Measurements from ENCODE around the gene SOX8.

SOX8 gene

GRCh38 chr16:977081-977701 is 4.4 kb upstream of the SOX8 start:
- no peak overlapping the region for H3K4me3 ChIP-seq (ENCODE audit: low read length in 2 of 2)
- no peak overlapping the region for H3K9ac ChIP-seq (ENCODE audit: low read depth in 1 of 2, low read length in 2 of 2)
- H3K4me1 ChIP-seq (ENCODE audit: control insufficient read depth in 2 of 2, insufficient read depth in 2 of 2, low read length in 2 of 2) = no peaks in the 10 kb centered on the region
- no peaks in the 10 kb centered on the region for H3K36me3 ChIP-seq (ENCODE audit: control insufficient read depth in 2 of 2, insufficient read depth in 2 of 2, low read length in 2 of 2)
- no peaks in the 10 kb centered on the region for H3K9me3 ChIP-seq (ENCODE audit: control insufficient read depth in 2 of 2, low read length in 2 of 2)
- H3K27me3 ChIP-seq (ENCODE audit: control insufficient read depth in 2 of 2, insufficient read depth in 2 of 2, low read length in 2 of 2) = peaks cover 0 to 21% of the 10 kb centered on the region in 2 donors
- H3K27ac ChIP-seq (ENCODE audit: low read depth in 2 of 2, low read length in 2 of 2) = no peak overlapping the region

GRCh38 chr16:977896-978295 is 3.7 kb upstream of the SOX8 start:
- peaks cover 6 to 28% of the 10 kb centered on the region in 2 donors for H3K27me3 ChIP-seq (ENCODE audit: control insufficient read depth in 2 of 2, insufficient read depth in 2 of 2, low read length in 2 of 2)
- no peak overlapping the region for H3K9ac ChIP-seq (ENCODE audit: low read depth in 1 of 2, low read length in 2 of 2)

GRCh38 chr16:978403-978802 is 3.2 kb upstream of the SOX8 start:
- H3K4me3 ChIP-seq (ENCODE audit: low read length in 2 of 2) = no peak overlapping the region
- no peak overlapping the region for H3K27ac ChIP-seq (ENCODE audit: low read depth in 2 of 2, low read length in 2 of 2)
- peaks cover 7 to 28% of the 10 kb centered on the region in 2 donors for H3K27me3 ChIP-seq (ENCODE audit: control insufficient read depth in 2 of 2, insufficient read depth in 2 of 2, low read length in 2 of 2)

More at GRCh38 chr16:977896-978295, 3.7 kb upstream of the SOX8 start:
- Histone ChIP-seq H3K9me3 (ENCODE audit: control insufficient read depth in 2 of 2, low read length in 2 of 2) (no peaks in the 10 kb centered on the region), H3K36me3 (ENCODE audit: control insufficient read depth in 2 of 2, insufficient read depth in 2 of 2, low read length in 2 of 2) (no peaks in the 10 kb centered on the region), H3K4me1 (ENCODE audit: control insufficient read depth in 2 of 2, insufficient read depth in 2 of 2, low read length in 2 of 2) (no peaks in the 10 kb centered on the region), H3K4me3 (ENCODE audit: low read length in 2 of 2) (no peak overlapping the region), H3K27ac (ENCODE audit: low read depth in 2 of 2, low read length in 2 of 2) (no peak overlapping the region)

GRCh38 chr16:979147-979546 is 2.4 kb upstream of the SOX8 start:
- Histone ChIP-seq H3K27ac (ENCODE audit: low read depth in 2 of 2, low read length in 2 of 2) (no peak overlapping the region), H3K36me3 (ENCODE audit: control insufficient read depth in 2 of 2, insufficient read depth in 2 of 2, low read length in 2 of 2) (no peaks in the 10 kb centered on the region), H3K9ac (ENCODE audit: low read depth in 1 of 2, low read length in 2 of 2) (no peak overlapping the region), H3K9me3 (ENCODE audit: control insufficient read depth in 2 of 2, low read length in 2 of 2) (no peaks in the 10 kb centered on the region), H3K4me1 (ENCODE audit: control insufficient read depth in 2 of 2, insufficient read depth in 2 of 2, low read length in 2 of 2) (no peaks in the 10 kb centered on the region), H3K27me3 (ENCODE audit: control insufficient read depth in 2 of 2, insufficient read depth in 2 of 2, low read length in 2 of 2) (peaks cover 7 to 28% of the 10 kb centered on the region in 2 donors), H3K4me3 (ENCODE audit: low read length in 2 of 2) (no peak overlapping the region)

More at GRCh38 chr16:978403-978802, 3.2 kb upstream of the SOX8 start:
- H3K9ac ChIP-seq (ENCODE audit: low read depth in 1 of 2, low read length in 2 of 2) = no peak overlapping the region
- no peaks in the 10 kb centered on the region for H3K4me1 ChIP-seq (ENCODE audit: control insufficient read depth in 2 of 2, insufficient read depth in 2 of 2, low read length in 2 of 2)
- H3K9me3 ChIP-seq (ENCODE audit: control insufficient read depth in 2 of 2, low read length in 2 of 2) = no peaks in the 10 kb centered on the region
- no peaks in the 10 kb centered on the region for H3K36me3 ChIP-seq (ENCODE audit: control insufficient read depth in 2 of 2, insufficient read depth in 2 of 2, low read length in 2 of 2)

GRCh38 chr16:979859-980594 is 1.5 kb upstream of the SOX8 start:
- Histone ChIP-seq H3K27me3 (ENCODE audit: control insufficient read depth in 2 of 2, insufficient read depth in 2 of 2, low read length in 2 of 2) (peaks cover 7 to 28% of the 10 kb centered on the region in 2 donors), H3K36me3 (ENCODE audit: control insufficient read depth in 2 of 2, insufficient read depth in 2 of 2, low read length in 2 of 2) (no peaks in the 10 kb centered on the region), H3K4me3 (ENCODE audit: low read length in 2 of 2) (no peak overlapping the region), H3K27ac (ENCODE audit: low read depth in 2 of 2, low read length in 2 of 2) (no peak overlapping the region), H3K4me1 (ENCODE audit: control insufficient read depth in 2 of 2, insufficient read depth in 2 of 2, low read length in 2 of 2) (no peaks in the 10 kb centered on the region), H3K9ac (ENCODE audit: low read depth in 1 of 2, low read length in 2 of 2) (no peak overlapping the region), H3K9me3 (ENCODE audit: control insufficient read depth in 2 of 2, low read length in 2 of 2) (no peaks in the 10 kb centered on the region)

- H3K27me3 ChIP-seq (ENCODE audit: control insufficient read depth in 2 of 2, insufficient read depth in 2 of 2, low read length in 2 of 2) = peaks cover 7 to 28% of the 10 kb centered on the region in 2 donors
- no peak overlapping the region for H3K4me3 ChIP-seq (ENCODE audit: low read length in 2 of 2)
- no peak overlapping the region for H3K9ac ChIP-seq (ENCODE audit: low read depth in 1 of 2, low read length in 2 of 2)
- no peak overlapping the region for H3K27ac ChIP-seq (ENCODE audit: low read depth in 2 of 2, low read length in 2 of 2)
- H3K36me3 ChIP-seq (ENCODE audit: control insufficient read depth in 2 of 2, insufficient read depth in 2 of 2, low read length in 2 of 2) = no peaks in the 10 kb centered on the region
- no peaks in the 10 kb centered on the region for H3K4me1 ChIP-seq (ENCODE audit: control insufficient read depth in 2 of 2, insufficient read depth in 2 of 2, low read length in 2 of 2)
- H3K9me3 ChIP-seq (ENCODE audit: control insufficient read depth in 2 of 2, low read length in 2 of 2) = no peaks in the 10 kb centered on the region
Observed at GRCh38 chr16:980595-980854, 1.0 kb upstream of the SOX8 start.

GRCh38 chr16:982145-983043 is 824 bp downstream of the SOX8 start:
- no peaks in the 10 kb centered on the region for H3K4me1 ChIP-seq (ENCODE audit: control insufficient read depth in 2 of 2, insufficient read depth in 2 of 2, low read length in 2 of 2)
- H3K9ac ChIP-seq (ENCODE audit: low read depth in 1 of 2, low read length in 2 of 2) = no peak overlapping the region
- peak overlapping the region in 1 of 2 donors; percentile 10 for H3K4me3 ChIP-seq (ENCODE audit: low read length in 2 of 2)
- H3K9me3 ChIP-seq (ENCODE audit: control insufficient read depth in 2 of 2, low read length in 2 of 2) = no peaks in the 10 kb centered on the region
- peaks cover 7 to 28% of the 10 kb centered on the region in 2 donors for H3K27me3 ChIP-seq (ENCODE audit: control insufficient read depth in 2 of 2, insufficient read depth in 2 of 2, low read length in 2 of 2)
- H3K36me3 ChIP-seq (ENCODE audit: control insufficient read depth in 2 of 2, insufficient read depth in 2 of 2, low read length in 2 of 2) = no peaks in the 10 kb centered on the region
- H3K27ac ChIP-seq (ENCODE audit: low read depth in 2 of 2, low read length in 2 of 2) = no peak overlapping the region

- Histone ChIP-seq H3K27me3 (ENCODE audit: control insufficient read depth in 2 of 2, insufficient read depth in 2 of 2, low read length in 2 of 2) (peaks cover 7 to 19% of the 10 kb centered on the region in 2 donors), H3K9ac (ENCODE audit: low read depth in 1 of 2, low read length in 2 of 2) (no peak overlapping the region), H3K4me1 (ENCODE audit: control insufficient read depth in 2 of 2, insufficient read depth in 2 of 2, low read length in 2 of 2) (no peaks in the 10 kb centered on the region), H3K9me3 (ENCODE audit: control insufficient read depth in 2 of 2, low read length in 2 of 2) (no peaks in the 10 kb centered on the region), H3K27ac (ENCODE audit: low read depth in 2 of 2, low read length in 2 of 2) (no peak overlapping the region), H3K36me3 (ENCODE audit: control insufficient read depth in 2 of 2, insufficient read depth in 2 of 2, low read length in 2 of 2) (no peaks in the 10 kb centered on the region), H3K4me3 (ENCODE audit: low read length in 2 of 2) (no peak overlapping the region)
Observed at GRCh38 chr16:983044-984030, 1.8 kb downstream of the SOX8 start.

GRCh38 chr16:984121-984694 is 2.6 kb downstream of the SOX8 start:
- Histone ChIP-seq H3K36me3 (ENCODE audit: control insufficient read depth in 2 of 2, insufficient read depth in 2 of 2, low read length in 2 of 2) (no peaks in the 10 kb centered on the region), H3K9me3 (ENCODE audit: control insufficient read depth in 2 of 2, low read length in 2 of 2) (no peaks in the 10 kb centered on the region), H3K27me3 (ENCODE audit: control insufficient read depth in 2 of 2, insufficient read depth in 2 of 2, low read length in 2 of 2) (peaks cover 7 to 13% of the 10 kb centered on the region in 2 donors), H3K27ac (ENCODE audit: low read depth in 2 of 2, low read length in 2 of 2) (no peak overlapping the region), H3K9ac (ENCODE audit: low read depth in 1 of 2, low read length in 2 of 2) (no peak overlapping the region), H3K4me3 (ENCODE audit: low read length in 2 of 2) (no peak overlapping the region), H3K4me1 (ENCODE audit: control insufficient read depth in 2 of 2, insufficient read depth in 2 of 2, low read length in 2 of 2) (no peaks in the 10 kb centered on the region)

All from mucosa of rectum (tissue), 2 donors.